ENCODE data around the gene HSPA12A.

GRCh38 chr10:116730464-116731260 is 11.7 kb downstream of the HSPA12A start:
- TF ChIP-seq POLR2A (IDR thresholded peaks at IDR 0.05) (no peak), EP300 (IDR thresholded peaks at IDR 0.05) (no peak), POLR2AphosphoS5 (IDR thresholded peaks at IDR 0.05) (no peak)
- TF ChIP-seq, protein P1, sequence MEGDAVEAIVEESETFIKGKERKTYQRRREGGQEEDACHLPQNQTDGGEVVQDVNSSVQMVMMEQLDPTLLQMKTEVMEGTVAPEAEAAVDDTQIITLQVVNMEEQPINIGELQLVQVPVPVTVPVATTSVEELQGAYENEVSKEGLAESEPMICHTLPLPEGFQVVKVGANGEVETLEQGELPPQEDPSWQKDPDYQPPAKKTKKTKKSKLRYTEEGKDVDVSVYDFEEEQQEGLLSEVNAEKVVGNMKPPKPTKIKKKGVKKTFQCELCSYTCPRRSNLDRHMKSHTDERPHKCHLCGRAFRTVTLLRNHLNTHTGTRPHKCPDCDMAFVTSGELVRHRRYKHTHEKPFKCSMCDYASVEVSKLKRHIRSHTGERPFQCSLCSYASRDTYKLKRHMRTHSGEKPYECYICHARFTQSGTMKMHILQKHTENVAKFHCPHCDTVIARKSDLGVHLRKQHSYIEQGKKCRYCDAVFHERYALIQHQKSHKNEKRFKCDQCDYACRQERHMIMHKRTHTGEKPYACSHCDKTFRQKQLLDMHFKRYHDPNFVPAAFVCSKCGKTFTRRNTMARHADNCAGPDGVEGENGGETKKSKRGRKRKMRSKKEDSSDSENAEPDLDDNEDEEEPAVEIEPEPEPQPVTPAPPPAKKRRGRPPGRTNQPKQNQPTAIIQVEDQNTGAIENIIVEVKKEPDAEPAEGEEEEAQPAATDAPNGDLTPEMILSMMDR (IDR thresholded peaks at IDR 0.05): no peak
